Measurements from ENCODE around the gene ID1.

ID1 gene

GRCh38 chr20:31605031-31605901, at the start of gene ID1:
ID1 (plus strand) TSS chr20:31605289; CDS start chr20:31605388, 99 bp downstream.
- no peaks in the 10 kb centered on the region for H3K36me3 ChIP-seq
- peak within 1 kb of the TSS; percentile 53; the same call in 1 of the 2 replicates for H3K9ac ChIP-seq
- no peak for TF ChIP-seq Cebpa-rat (IDR thresholded peaks at IDR 0.05)
- H3K27me3 ChIP-seq, result peaks cover 83% of the 10 kb centered on the region
- H3K9me3 ChIP-seq, result no peaks in the 10 kb centered on the region
- peaks cover 21% of the 10 kb centered on the region for H3K4me1 ChIP-seq
- peaks cover 68% of the 10 kb centered on the region for H4K20me1 ChIP-seq
- peak within 1 kb of the TSS; percentile 72 for H3K4me3 ChIP-seq
- H3K27ac ChIP-seq, result no peak within 1 kb of the TSS
- peak within 1 kb of the TSS; percentile 96 for H3K4me2 ChIP-seq

- H3K4me3 ChIP-seq, result no peak overlapping the region
- H3K27me3 ChIP-seq, result no peaks in the 10 kb centered on the region
- H3K4me1 ChIP-seq, result no peaks in the 10 kb centered on the region
- TF ChIP-seq Cebpa-rat (IDR thresholded peaks at IDR 0.05), result no peak
- H3K9ac ChIP-seq, result peak overlapping the region; percentile 19; the same call in 1 of the 2 replicates
- no peak overlapping the region for H3K27ac ChIP-seq
- H4K20me1 ChIP-seq, result peaks cover 17% of the 10 kb centered on the region; the same call in 1 of the 2 replicates
- no peaks in the 10 kb centered on the region for H3K9me3 ChIP-seq
- H3K36me3 ChIP-seq, result peaks cover 89% of the 10 kb centered on the region
- H3K4me2 ChIP-seq, result no peak overlapping the region
Observed at GRCh38 chr20:31559704-31560093, 45.4 kb upstream of the ID1 start.

GRCh38 chr20:31560094-31560745, 44.9 kb upstream of the ID1 start:
- H3K4me3 ChIP-seq, result no peak overlapping the region
- peaks cover 84% of the 10 kb centered on the region for H3K36me3 ChIP-seq
- H4K20me1 ChIP-seq, result peaks cover 13% of the 10 kb centered on the region; the same call in 1 of the 2 replicates
- no peaks in the 10 kb centered on the region for H3K27me3 ChIP-seq
- peak overlapping the region; percentile 33; the same call in 1 of the 2 replicates for H3K27ac ChIP-seq
- H3K4me1 ChIP-seq, result no peaks in the 10 kb centered on the region
- no peak for TF ChIP-seq Cebpa-rat (IDR thresholded peaks at IDR 0.05)
- no peak overlapping the region for H3K4me2 ChIP-seq
- H3K9ac ChIP-seq, result peak overlapping the region; percentile 19; the same call in 1 of the 2 replicates
- H3K9me3 ChIP-seq, result no peaks in the 10 kb centered on the region

GRCh38 chr20:31560746-31561598, 44.1 kb upstream of the ID1 start:
- Histone ChIP-seq H4K20me1 (peaks cover 16% of the 10 kb centered on the region; the same call in 1 of the 2 replicates), H3K9ac (no peak overlapping the region), H3K27ac (no peak overlapping the region), H3K36me3 (peaks cover 83% of the 10 kb centered on the region), H3K27me3 (no peaks in the 10 kb centered on the region), H3K4me3 (no peak overlapping the region), H3K4me2 (no peak overlapping the region), H3K4me1 (no peaks in the 10 kb centered on the region), H3K9me3 (no peaks in the 10 kb centered on the region)
- TF ChIP-seq Cebpa-rat (IDR thresholded peaks at IDR 0.05), result no peak

- Histone ChIP-seq H3K4me1 (peaks cover 9% of the 10 kb centered on the region; the same call in 1 of the 2 replicates), H3K9ac (no peak overlapping the region), H3K27ac (no peak overlapping the region), H3K9me3 (no peaks in the 10 kb centered on the region), H3K36me3 (peaks cover 89% of the 10 kb centered on the region), H4K20me1 (peaks cover 28% of the 10 kb centered on the region), H3K4me3 (no peak overlapping the region), H3K27me3 (no peaks in the 10 kb centered on the region), H3K4me2 (no peak overlapping the region)
- TF ChIP-seq Cebpa-rat (IDR thresholded peaks at IDR 0.05), result no peak
Observed at GRCh38 chr20:31562241-31562640, 42.8 kb upstream of the ID1 start.

- peaks cover 89% of the 10 kb centered on the region for H3K36me3 ChIP-seq
- H3K27me3 ChIP-seq, result no peaks in the 10 kb centered on the region
- H3K9me3 ChIP-seq, result no peaks in the 10 kb centered on the region
- H4K20me1 ChIP-seq, result peaks cover 48% of the 10 kb centered on the region
- 0 out of 2 replicates have a peak overlapping the region, but pooled peaks have one; percentile 10 for H3K9ac ChIP-seq
- H3K4me3 ChIP-seq, result no peak overlapping the region
- H3K4me2 ChIP-seq, result no peak overlapping the region
- H3K27ac ChIP-seq, result no peak overlapping the region
- peaks cover 22% of the 10 kb centered on the region; the same call in 1 of the 2 replicates for H3K4me1 ChIP-seq
- TF ChIP-seq Cebpa-rat (IDR thresholded peaks at IDR 0.05), result no peak
Observed at GRCh38 chr20:31564284-31564683, 40.8 kb upstream of the ID1 start.

- Histone ChIP-seq H3K9ac (no peak overlapping the region), H3K9me3 (no peaks in the 10 kb centered on the region), H3K27me3 (no peaks in the 10 kb centered on the region), H3K27ac (no peak overlapping the region), H3K4me1 (peaks cover 22% of the 10 kb centered on the region; the same call in 1 of the 2 replicates), H4K20me1 (peaks cover 56% of the 10 kb centered on the region), H3K4me2 (no peak overlapping the region), H3K4me3 (no peak overlapping the region), H3K36me3 (peaks cover 90% of the 10 kb centered on the region)
- no peak for TF ChIP-seq Cebpa-rat (IDR thresholded peaks at IDR 0.05)
Observed at GRCh38 chr20:31565699-31566318, 39.3 kb upstream of the ID1 start.

GRCh38 chr20:31566319-31566657, 38.8 kb upstream of the ID1 start:
- Histone ChIP-seq H3K9ac (no peak overlapping the region), H3K27ac (no peak overlapping the region), H3K9me3 (no peaks in the 10 kb centered on the region), H3K4me1 (peaks cover 22% of the 10 kb centered on the region; the same call in 1 of the 2 replicates), H3K4me3 (no peak overlapping the region), H4K20me1 (peaks cover 53% of the 10 kb centered on the region), H3K27me3 (no peaks in the 10 kb centered on the region), H3K36me3 (peaks cover 87% of the 10 kb centered on the region), H3K4me2 (no peak overlapping the region)
- TF ChIP-seq Cebpa-rat (IDR thresholded peaks at IDR 0.05), result no peak

All from BLaER1 (cell line).